Prostate gland (tissue), 2 donors: ENCODE measurements around the gene ARHGAP19.

ENCODE experiments used
- POLR2AphosphoS5 ChIP-seq: sonication (generic); formaldehyde crosslinking; IDR thresholded peaks from one replicate; pipeline ENCODE4 v1.6.1; 2017; ENCODE audit warnings: antibody characterized with exemption
- TF ChIP-seq, protein P1 (sequence below), 4 experiments: fragments of 200-600 bp in 2 of 4; fragments of 450-650 bp in 2 of 4; sonication (generic) in 2 of 4; IDR thresholded peaks; 1 replicate in 3 of 4; 2 replicates in 1 of 4; pipeline ENCODE4 v1.5.1; 2016 to 2019; ENCODE audit warnings: antibody characterized with exemption in 4 of 4, mild to moderate bottlenecking in 2 of 4, moderate library complexity in 2 of 4

DNA sequence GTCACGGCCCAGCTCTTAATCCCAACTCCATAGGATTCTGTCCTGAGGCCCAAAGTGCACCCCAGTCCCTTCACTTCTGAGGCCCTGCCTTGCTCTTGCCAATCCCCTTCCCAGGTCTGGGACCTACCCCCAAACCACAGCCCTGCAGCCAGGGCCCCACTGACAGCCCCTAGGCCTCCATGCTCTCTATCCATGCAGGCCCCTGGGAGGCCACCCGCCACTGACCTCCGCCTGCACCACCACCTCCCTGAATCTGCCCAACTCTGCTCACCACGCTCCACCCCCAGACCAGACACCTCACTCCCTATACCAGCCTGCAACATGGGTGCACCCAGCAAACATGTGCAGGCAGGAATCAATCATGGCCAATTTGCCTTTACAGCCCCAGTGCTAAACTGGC, 116.9 kb downstream of the ARHGAP19 start:
- TF ChIP-seq, protein P1, sequence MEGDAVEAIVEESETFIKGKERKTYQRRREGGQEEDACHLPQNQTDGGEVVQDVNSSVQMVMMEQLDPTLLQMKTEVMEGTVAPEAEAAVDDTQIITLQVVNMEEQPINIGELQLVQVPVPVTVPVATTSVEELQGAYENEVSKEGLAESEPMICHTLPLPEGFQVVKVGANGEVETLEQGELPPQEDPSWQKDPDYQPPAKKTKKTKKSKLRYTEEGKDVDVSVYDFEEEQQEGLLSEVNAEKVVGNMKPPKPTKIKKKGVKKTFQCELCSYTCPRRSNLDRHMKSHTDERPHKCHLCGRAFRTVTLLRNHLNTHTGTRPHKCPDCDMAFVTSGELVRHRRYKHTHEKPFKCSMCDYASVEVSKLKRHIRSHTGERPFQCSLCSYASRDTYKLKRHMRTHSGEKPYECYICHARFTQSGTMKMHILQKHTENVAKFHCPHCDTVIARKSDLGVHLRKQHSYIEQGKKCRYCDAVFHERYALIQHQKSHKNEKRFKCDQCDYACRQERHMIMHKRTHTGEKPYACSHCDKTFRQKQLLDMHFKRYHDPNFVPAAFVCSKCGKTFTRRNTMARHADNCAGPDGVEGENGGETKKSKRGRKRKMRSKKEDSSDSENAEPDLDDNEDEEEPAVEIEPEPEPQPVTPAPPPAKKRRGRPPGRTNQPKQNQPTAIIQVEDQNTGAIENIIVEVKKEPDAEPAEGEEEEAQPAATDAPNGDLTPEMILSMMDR (IDR thresholded peaks at IDR 0.05), result no peak
- no peak for TF ChIP-seq POLR2AphosphoS5
